Panc1 (cell line): Measurements from ENCODE around the gene OR1I1.

Experiments
- POLR2AphosphoS5 ChIP-seq: IDR thresholded peaks from 2 replicates; pipeline ENCODE4 v1.6.1; 2012; ENCODE audit warnings: mild to moderate bottlenecking, low read depth, low read length, moderate library complexity
- TF ChIP-seq, protein P1 (sequence below): fragments of 450-650 bp; IDR thresholded peaks from 2 replicates; pipeline ENCODE4 v1.5.1; 2017; ENCODE audit warnings: mild to moderate bottlenecking
- TF ChIP-seq, protein P2 (sequence below), 2 experiments: IDR thresholded peaks; 2 replicates each; pipeline ENCODE4 v1.6.1; 2011 to 2012; ENCODE audit warnings: low read depth in 2 of 2, control low read depth in 1 of 2, low read length in 1 of 2, mild to moderate bottlenecking in 1 of 2, moderate library complexity in 1 of 2; ENCODE audit not compliant: insufficient read depth in 1 of 2

- TF ChIP-seq, protein P1, sequence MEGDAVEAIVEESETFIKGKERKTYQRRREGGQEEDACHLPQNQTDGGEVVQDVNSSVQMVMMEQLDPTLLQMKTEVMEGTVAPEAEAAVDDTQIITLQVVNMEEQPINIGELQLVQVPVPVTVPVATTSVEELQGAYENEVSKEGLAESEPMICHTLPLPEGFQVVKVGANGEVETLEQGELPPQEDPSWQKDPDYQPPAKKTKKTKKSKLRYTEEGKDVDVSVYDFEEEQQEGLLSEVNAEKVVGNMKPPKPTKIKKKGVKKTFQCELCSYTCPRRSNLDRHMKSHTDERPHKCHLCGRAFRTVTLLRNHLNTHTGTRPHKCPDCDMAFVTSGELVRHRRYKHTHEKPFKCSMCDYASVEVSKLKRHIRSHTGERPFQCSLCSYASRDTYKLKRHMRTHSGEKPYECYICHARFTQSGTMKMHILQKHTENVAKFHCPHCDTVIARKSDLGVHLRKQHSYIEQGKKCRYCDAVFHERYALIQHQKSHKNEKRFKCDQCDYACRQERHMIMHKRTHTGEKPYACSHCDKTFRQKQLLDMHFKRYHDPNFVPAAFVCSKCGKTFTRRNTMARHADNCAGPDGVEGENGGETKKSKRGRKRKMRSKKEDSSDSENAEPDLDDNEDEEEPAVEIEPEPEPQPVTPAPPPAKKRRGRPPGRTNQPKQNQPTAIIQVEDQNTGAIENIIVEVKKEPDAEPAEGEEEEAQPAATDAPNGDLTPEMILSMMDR, result no peak
- TF ChIP-seq, protein P2, sequence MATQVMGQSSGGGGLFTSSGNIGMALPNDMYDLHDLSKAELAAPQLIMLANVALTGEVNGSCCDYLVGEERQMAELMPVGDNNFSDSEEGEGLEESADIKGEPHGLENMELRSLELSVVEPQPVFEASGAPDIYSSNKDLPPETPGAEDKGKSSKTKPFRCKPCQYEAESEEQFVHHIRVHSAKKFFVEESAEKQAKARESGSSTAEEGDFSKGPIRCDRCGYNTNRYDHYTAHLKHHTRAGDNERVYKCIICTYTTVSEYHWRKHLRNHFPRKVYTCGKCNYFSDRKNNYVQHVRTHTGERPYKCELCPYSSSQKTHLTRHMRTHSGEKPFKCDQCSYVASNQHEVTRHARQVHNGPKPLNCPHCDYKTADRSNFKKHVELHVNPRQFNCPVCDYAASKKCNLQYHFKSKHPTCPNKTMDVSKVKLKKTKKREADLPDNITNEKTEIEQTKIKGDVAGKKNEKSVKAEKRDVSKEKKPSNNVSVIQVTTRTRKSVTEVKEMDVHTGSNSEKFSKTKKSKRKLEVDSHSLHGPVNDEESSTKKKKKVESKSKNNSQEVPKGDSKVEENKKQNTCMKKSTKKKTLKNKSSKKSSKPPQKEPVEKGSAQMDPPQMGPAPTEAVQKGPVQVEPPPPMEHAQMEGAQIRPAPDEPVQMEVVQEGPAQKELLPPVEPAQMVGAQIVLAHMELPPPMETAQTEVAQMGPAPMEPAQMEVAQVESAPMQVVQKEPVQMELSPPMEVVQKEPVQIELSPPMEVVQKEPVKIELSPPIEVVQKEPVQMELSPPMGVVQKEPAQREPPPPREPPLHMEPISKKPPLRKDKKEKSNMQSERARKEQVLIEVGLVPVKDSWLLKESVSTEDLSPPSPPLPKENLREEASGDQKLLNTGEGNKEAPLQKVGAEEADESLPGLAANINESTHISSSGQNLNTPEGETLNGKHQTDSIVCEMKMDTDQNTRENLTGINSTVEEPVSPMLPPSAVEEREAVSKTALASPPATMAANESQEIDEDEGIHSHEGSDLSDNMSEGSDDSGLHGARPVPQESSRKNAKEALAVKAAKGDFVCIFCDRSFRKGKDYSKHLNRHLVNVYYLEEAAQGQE (IDR thresholded peaks at IDR 0.05; ENCODE audit: insufficient read depth in 1 of 2, low read depth in 2 of 2, low read length in 1 of 2), result no peak
- no peak for TF ChIP-seq POLR2AphosphoS5
Measured at GRCh38 chr19:15098460-15098859, 16.4 kb downstream of the OR1I1 start.
